ENCODE data around the gene BHMT. TPM values are rescaled to one million over a fixed set of nuclear protein-coding genes. Genes with fewer than 3 reads are reported as not detected.

BHMT gene
- total and polyA plus RNA-seq, 10 of the 15 experiments (the other 5 are each of a cell fraction or from before 2014, with no cell fraction given) = 0.44 TPM; not detected in 9

GRCh38 chr5:79124607-79125006 lies 13.0 kb downstream of the BHMT start:
- no peaks in the 10 kb centered on the region for H3K4me1 ChIP-seq (ENCODE audit: control insufficient read depth, insufficient read depth, low read length)
- POLR2A ChIA-PET = interaction anchor here (0.6 kb wide), 1 partner anchor 348 kb away, joined by 6 read pairs; no protein-coding TSS in a partner anchor
- no peaks in the 10 kb centered on the region for H3K36me3 ChIP-seq (ENCODE audit: control insufficient read depth in 2 of 2, insufficient read depth in 2 of 2, low read length in 1 of 2)
- no peaks in the 10 kb centered on the region for H3K79me2 ChIP-seq (ENCODE audit: control insufficient read depth, insufficient read depth, low read length)
- in situ Hi-C loops (cut with MboI) = no loop called here
- no peak overlapping the region for H3K27ac ChIP-seq (ENCODE audit: control insufficient read depth, insufficient read depth)
- intact Hi-C loops (cut with micrococcal nuclease; ENCODE audit: unreplicated experiment) = no loop called here
- no peaks in the 10 kb centered on the region for H3K9me3 ChIP-seq (replicated peaks; ENCODE audit: control insufficient read depth, insufficient read depth, low read length)
- CTCF ChIA-PET = interaction anchor here (0.7 to 14.9 kb wide), 3 partner anchors 9 to 101 kb away, joined by 3 to 658 read pairs (median 5); no protein-coding TSS in a partner anchor
- H3K4me3 ChIP-seq = no peak overlapping the region
- no peaks in the 10 kb centered on the region for H3K27me3 ChIP-seq (replicated peaks in 1 of 2; ENCODE audit: control insufficient read depth in 2 of 2, insufficient read depth in 2 of 2, low read length in 1 of 2)
- RAD21 ChIA-PET (ENCODE audit: unreplicated experiment) = interaction anchor here (0.7 to 2.6 kb wide), 3 partner anchors 8 to 100 kb away, joined by 3 to 7 read pairs (median 4); no protein-coding TSS in a partner anchor
- no peak for ATAC-seq
- no peak for DNase-seq (ENCODE audit: low read depth, low spot score)
- no TSS peak for BruUV-seq (replicated peaks)
- 0% methylated on average over 1 of the region's 1 CpG for WGBS (ENCODE audit: insufficient coverage, insufficient replicate concordance, low lambda C conversion rate, missing lambda C conversion rate)
- SMC1A ChIA-PET (ENCODE audit: uncharacterized antibody, unreplicated experiment) = interaction anchor here (12.4 kb wide), 1 partner anchor 100 kb away, joined by 359 read pairs; no protein-coding TSS in a partner anchor
- no peak for TF ChIP-seq IKZF1 (conservative IDR thresholded peaks at IDR 0.05)
- TF ChIP-seq TCF12 (IDR thresholded peaks at IDR 0.05; ENCODE audit: low read depth, low read length) = no peak
- TF ChIP-seq CHD1 (IDR thresholded peaks at IDR 0.05; ENCODE audit: low read depth, low read length) = no peak
- H3K9ac ChIP-seq (ENCODE audit: control insufficient read depth, insufficient read depth, low read length) = no peak overlapping the region
- H2AFZ ChIP-seq (ENCODE audit: control insufficient read depth, low read depth, low read length) = no peak overlapping the region
- FAIRE-seq = no peak
- H3K4me2 ChIP-seq (ENCODE audit: control insufficient read depth, insufficient read depth) = no peak overlapping the region
- H4K20me1 ChIP-seq (ENCODE audit: control insufficient read depth, insufficient read depth) = no peaks in the 10 kb centered on the region

GRCh38 chr5:79130781-79131180 lies 19.2 kb downstream of the BHMT start:
- DNase-seq (ENCODE audit: low read depth, low spot score) (no peak), ATAC-seq (no peak), FAIRE-seq (no peak)
- in situ Hi-C loops (cut with MboI) = loop anchor here (5.0 kb wide), 1 partner anchor 108 kb away; no protein-coding TSS in a partner anchor
- no peak overlapping the region for H3K4me3 ChIP-seq
- H3K27me3 ChIP-seq (replicated peaks in 1 of 2; ENCODE audit: control insufficient read depth in 2 of 2, insufficient read depth in 2 of 2, low read length in 1 of 2) = no peaks in the 10 kb centered on the region
- intact Hi-C loops (cut with micrococcal nuclease; ENCODE audit: unreplicated experiment) = loop anchor here (10.0 kb wide), 1 partner anchor 656 kb away; no protein-coding TSS in a partner anchor
- SMC1A ChIA-PET (ENCODE audit: uncharacterized antibody, unreplicated experiment) = interaction anchor here (12.4 kb wide), 1 partner anchor 106 kb away, joined by 359 read pairs; no protein-coding TSS in a partner anchor
- no peaks in the 10 kb centered on the region for H4K20me1 ChIP-seq (ENCODE audit: control insufficient read depth, insufficient read depth)
- RAD21 ChIA-PET (ENCODE audit: unreplicated experiment) = interaction anchor here (6.2 kb wide), 1 partner anchor 107 kb away, joined by 326 read pairs; no protein-coding TSS in a partner anchor
- no peaks in the 10 kb centered on the region for H3K36me3 ChIP-seq (ENCODE audit: control insufficient read depth in 2 of 2, insufficient read depth in 2 of 2, low read length in 1 of 2)
- H3K4me1 ChIP-seq (ENCODE audit: control insufficient read depth, insufficient read depth, low read length) = peaks cover 8% of the 10 kb centered on the region; the same call in 1 of the 2 replicates
- BruUV-seq (replicated peaks) = no TSS peak
- POLR2A ChIA-PET = no interaction called here
- H3K9ac ChIP-seq (ENCODE audit: control insufficient read depth, insufficient read depth, low read length) = no peak overlapping the region
- H3K9me3 ChIP-seq (replicated peaks; ENCODE audit: control insufficient read depth, insufficient read depth, low read length) = no peaks in the 10 kb centered on the region
- CTCF ChIA-PET = interaction anchor here (0.5 to 14.9 kb wide), 7 partner anchors 26 to 333 kb away, joined by 3 to 658 read pairs (median 43); no protein-coding TSS in a partner anchor
- no peak overlapping the region for H3K27ac ChIP-seq (ENCODE audit: control insufficient read depth, insufficient read depth)
- H3K79me2 ChIP-seq (ENCODE audit: control insufficient read depth, insufficient read depth, low read length) = no peaks in the 10 kb centered on the region
- no peak overlapping the region for H2AFZ ChIP-seq (ENCODE audit: control insufficient read depth, low read depth, low read length)
- H3K4me2 ChIP-seq (ENCODE audit: control insufficient read depth, insufficient read depth) = no peak overlapping the region
- 37% methylated on average over 6 of the region's 6 CpGs for WGBS (ENCODE audit: insufficient coverage, insufficient replicate concordance, low lambda C conversion rate, missing lambda C conversion rate)
- TF ChIP-seq ZBTB11 (CRISPR knock-in tag; IDR thresholded peaks at IDR 0.05) (no peak), POLR2A (IDR thresholded peaks at IDR 0.05; ENCODE audit: low read depth, low read length) (no peak), MEF2B (IDR thresholded peaks at IDR 0.05; ENCODE audit: partially characterized antibody, poor library complexity, severe bottlenecking) (no peak), NR2C1 (IDR thresholded peaks at IDR 0.05) (no peak), RAD51 (IDR thresholded peaks at IDR 0.05) (no peak), BACH1 (IDR thresholded peaks at IDR 0.05; ENCODE audit: borderline replicate concordance) (no peak), WRNIP1 (IDR thresholded peaks at IDR 0.05; ENCODE audit: borderline replicate concordance, low read depth, low read length) (no peak), IRF4 (IDR thresholded peaks at IDR 0.05; ENCODE audit: low read depth, low read length) (no peak), STAT3 (IDR thresholded peaks at IDR 0.05; ENCODE audit: low read depth, low read length) (no peak), JUND (IDR thresholded peaks at IDR 0.05; ENCODE audit: low read depth, low read length) (no peak), PAX5 (IDR thresholded peaks at IDR 0.05; ENCODE audit: borderline replicate concordance, low read depth, low read length) (no peak), TARDBP (IDR thresholded peaks at IDR 0.05; ENCODE audit: borderline replicate concordance) (no peak), POLR2AphosphoS5 (IDR thresholded peaks at IDR 0.05; ENCODE audit: low read length) (no peak), YY1 (IDR thresholded peaks at IDR 0.05; ENCODE audit: low read depth, low read length) (no peak)

Measured in GM12878 (cell line).